ENCODE results near the gene EHMT1.

EHMT1 gene

DNA sequence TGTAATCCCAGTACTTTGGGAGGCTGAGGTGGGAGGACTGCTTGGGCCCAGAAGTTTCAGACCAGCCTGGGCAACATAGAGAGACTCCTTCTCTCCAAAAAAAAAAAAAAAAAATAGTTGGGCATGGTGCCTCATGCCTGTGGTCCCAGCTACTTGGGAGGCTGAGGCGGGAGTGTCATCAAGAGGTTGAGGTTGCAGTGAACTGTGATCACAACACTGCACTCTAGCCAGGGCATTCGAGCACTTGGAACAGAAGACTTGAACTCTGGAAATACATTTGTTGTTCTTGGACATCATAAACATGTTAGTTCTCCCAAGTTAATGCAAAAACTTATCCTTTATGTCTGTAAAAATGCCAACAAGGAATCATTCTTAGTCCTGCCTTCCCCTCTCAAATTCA lies 29.6 kb downstream of the EHMT1 start:
- H2AFZ ChIP-seq (ENCODE audit: low read depth, low read length): no peak overlapping the region
- H3K27me3 ChIP-seq (ENCODE audit: insufficient read depth, low read length): no peaks in the 10 kb centered on the region
- no peak overlapping the region for H3K4me3 ChIP-seq (ENCODE audit: low read length)
- peaks cover 1% of the 10 kb centered on the region for H3K9me3 ChIP-seq (ENCODE audit: low read length)
- no peaks in the 10 kb centered on the region for H3K4me1 ChIP-seq (ENCODE audit: insufficient read depth, low read length)
- peaks cover 26% of the 10 kb centered on the region for H3K36me3 ChIP-seq (ENCODE audit: insufficient read depth, low read length)

GRCh38 chr9:137649553-137649952 lies 30.7 kb downstream of the EHMT1 start:
- H2AFZ ChIP-seq (ENCODE audit: low read depth, low read length): no peak overlapping the region
- H3K4me1 ChIP-seq (ENCODE audit: insufficient read depth, low read length): no peaks in the 10 kb centered on the region
- no peaks in the 10 kb centered on the region for H3K27me3 ChIP-seq (ENCODE audit: insufficient read depth, low read length)
- no peak overlapping the region for H3K4me3 ChIP-seq (ENCODE audit: low read length)
- peaks cover 20% of the 10 kb centered on the region for H3K36me3 ChIP-seq (ENCODE audit: insufficient read depth, low read length)
- peaks cover 1% of the 10 kb centered on the region for H3K9me3 ChIP-seq (ENCODE audit: low read length)

DNA sequence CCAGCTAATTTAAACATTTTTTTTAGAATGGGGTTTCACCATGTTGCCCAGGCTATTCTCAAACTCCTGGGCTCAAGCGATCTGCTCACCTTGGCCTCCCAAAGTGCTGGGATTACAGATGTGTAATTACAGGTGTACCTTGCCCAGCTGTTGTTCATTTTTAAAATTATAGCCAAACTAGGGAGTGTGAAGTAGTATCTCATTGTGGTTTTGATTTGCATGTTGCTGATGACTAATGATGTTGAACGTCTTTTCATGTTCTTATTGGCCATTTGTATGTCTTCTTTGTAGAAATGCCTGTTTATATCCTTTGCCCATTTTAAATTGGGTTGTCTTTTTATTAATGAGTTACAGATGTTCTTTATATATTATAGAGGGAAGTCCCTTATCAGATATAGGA lies 31.5 kb downstream of the EHMT1 start:
- no peaks in the 10 kb centered on the region for H3K4me1 ChIP-seq (ENCODE audit: insufficient read depth, low read length)
- peaks cover 22% of the 10 kb centered on the region for H3K36me3 ChIP-seq (ENCODE audit: insufficient read depth, low read length)
- peaks cover 1% of the 10 kb centered on the region for H3K9me3 ChIP-seq (ENCODE audit: low read length)
- no peaks in the 10 kb centered on the region for H3K27me3 ChIP-seq (ENCODE audit: insufficient read depth, low read length)
- no peak overlapping the region for H2AFZ ChIP-seq (ENCODE audit: low read depth, low read length)
- H3K4me3 ChIP-seq (ENCODE audit: low read length): no peak overlapping the region

DNA sequence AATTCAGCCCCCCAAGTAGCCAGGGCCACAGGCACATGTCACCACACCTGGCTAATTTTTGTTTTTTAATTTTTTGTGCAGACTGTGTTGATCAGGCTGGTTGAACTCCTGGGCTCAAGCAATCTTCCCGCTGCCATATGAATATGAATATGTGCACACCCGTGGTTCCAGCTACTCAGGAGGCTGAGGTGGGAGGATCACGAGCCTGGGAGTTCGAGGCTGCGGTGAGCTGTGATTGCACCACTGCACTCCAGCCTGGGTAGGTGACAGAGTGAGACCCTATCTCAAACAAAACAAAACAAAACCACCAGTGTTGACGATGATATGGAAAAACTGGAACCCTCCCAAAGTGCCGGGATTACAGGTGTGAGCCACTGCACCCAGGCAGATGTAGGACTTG lies 32.0 kb downstream of the EHMT1 start:
- Histone ChIP-seq H3K4me1 (ENCODE audit: insufficient read depth, low read length) (no peaks in the 10 kb centered on the region), H3K36me3 (ENCODE audit: insufficient read depth, low read length) (peaks cover 22% of the 10 kb centered on the region), H3K4me3 (ENCODE audit: low read length) (no peak overlapping the region), H3K27me3 (ENCODE audit: insufficient read depth, low read length) (no peaks in the 10 kb centered on the region), H2AFZ (ENCODE audit: low read depth, low read length) (no peak overlapping the region), H3K9me3 (ENCODE audit: low read length) (peaks cover 1% of the 10 kb centered on the region)

GRCh38 chr9:137656416-137656815 lies 37.6 kb downstream of the EHMT1 start:
- Histone ChIP-seq H3K36me3 (ENCODE audit: insufficient read depth, low read length) (peaks cover 6% of the 10 kb centered on the region), H3K9me3 (ENCODE audit: low read length) (no peaks in the 10 kb centered on the region), H3K4me3 (ENCODE audit: low read length) (no peak overlapping the region), H3K27me3 (ENCODE audit: insufficient read depth, low read length) (no peaks in the 10 kb centered on the region), H3K4me1 (ENCODE audit: insufficient read depth, low read length) (no peaks in the 10 kb centered on the region), H2AFZ (ENCODE audit: low read depth, low read length) (no peak overlapping the region)

- no peak overlapping the region for H3K4me3 ChIP-seq (ENCODE audit: low read length)
- no peaks in the 10 kb centered on the region for H3K9me3 ChIP-seq (ENCODE audit: low read length)
- no peaks in the 10 kb centered on the region for H3K27me3 ChIP-seq (ENCODE audit: insufficient read depth, low read length)
- H3K4me1 ChIP-seq (ENCODE audit: insufficient read depth, low read length): no peaks in the 10 kb centered on the region
- peaks cover 2% of the 10 kb centered on the region for H3K36me3 ChIP-seq (ENCODE audit: insufficient read depth, low read length)
- no peak overlapping the region for H2AFZ ChIP-seq (ENCODE audit: low read depth, low read length)
Measured at GRCh38 chr9:137657606-137658005, 38.8 kb downstream of the EHMT1 start.

DNA sequence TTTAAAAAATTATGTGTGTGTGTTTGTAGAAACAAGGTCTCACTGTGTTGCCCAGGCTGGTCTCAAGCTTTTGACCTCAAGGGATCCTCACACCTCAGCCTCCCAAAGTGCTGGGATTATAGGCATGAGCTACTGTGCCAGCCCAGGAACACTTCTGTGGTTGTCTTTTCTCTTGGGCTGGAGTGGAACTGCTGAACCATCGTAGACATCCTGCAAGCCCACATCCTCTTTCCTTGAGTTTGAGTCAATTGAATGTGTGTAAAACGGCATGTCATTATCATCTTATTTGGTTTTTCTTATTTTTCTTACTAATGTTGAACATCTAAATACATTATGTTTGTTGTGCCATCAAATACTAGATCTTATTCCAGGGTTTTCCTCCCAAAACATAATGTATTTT lies 40.0 kb downstream of the EHMT1 start:
- no peak overlapping the region for H3K4me3 ChIP-seq (ENCODE audit: low read length)
- H3K9me3 ChIP-seq (ENCODE audit: low read length): no peaks in the 10 kb centered on the region
- H2AFZ ChIP-seq (ENCODE audit: low read depth, low read length): no peak overlapping the region
- peaks cover 2% of the 10 kb centered on the region for H3K36me3 ChIP-seq (ENCODE audit: insufficient read depth, low read length)
- H3K27me3 ChIP-seq (ENCODE audit: insufficient read depth, low read length): no peaks in the 10 kb centered on the region
- H3K4me1 ChIP-seq (ENCODE audit: insufficient read depth, low read length): no peaks in the 10 kb centered on the region

- Histone ChIP-seq H3K4me1 (ENCODE audit: insufficient read depth, low read length) (peaks cover 3% of the 10 kb centered on the region), H3K4me3 (ENCODE audit: low read length) (no peak overlapping the region), H2AFZ (ENCODE audit: low read depth, low read length) (no peak overlapping the region), H3K36me3 (ENCODE audit: insufficient read depth, low read length) (no peaks in the 10 kb centered on the region), H3K27me3 (ENCODE audit: insufficient read depth, low read length) (no peaks in the 10 kb centered on the region), H3K9me3 (ENCODE audit: low read length) (no peaks in the 10 kb centered on the region)
Measured at GRCh38 chr9:137660144-137660543, 41.3 kb downstream of the EHMT1 start.

DNA sequence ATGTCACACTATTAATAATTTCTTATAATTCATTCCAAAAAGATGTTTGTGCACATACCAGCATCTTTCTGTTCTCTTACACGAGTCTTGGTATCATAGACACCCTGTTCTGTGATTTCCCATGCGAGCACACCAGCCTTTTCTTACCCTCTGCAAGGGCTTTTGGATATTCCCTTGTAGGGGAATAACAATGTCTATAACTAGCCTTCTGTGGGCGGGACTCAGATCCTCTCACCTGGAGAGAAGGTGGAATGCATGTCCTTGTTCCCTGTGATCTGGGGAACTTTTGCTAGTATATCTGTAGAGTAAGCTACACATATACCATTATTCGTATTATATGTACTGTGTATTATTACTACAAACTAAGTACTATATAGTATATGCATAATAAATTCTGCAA lies 44.8 kb downstream of the EHMT1 start:
- Histone ChIP-seq H2AFZ (ENCODE audit: low read depth, low read length) (no peak overlapping the region), H3K4me1 (ENCODE audit: insufficient read depth, low read length) (peaks cover 28% of the 10 kb centered on the region), H3K27me3 (ENCODE audit: insufficient read depth, low read length) (no peaks in the 10 kb centered on the region), H3K9me3 (ENCODE audit: low read length) (no peaks in the 10 kb centered on the region), H3K36me3 (ENCODE audit: insufficient read depth, low read length) (peaks cover 3% of the 10 kb centered on the region), H3K4me3 (ENCODE audit: low read length) (no peak overlapping the region)

DNA sequence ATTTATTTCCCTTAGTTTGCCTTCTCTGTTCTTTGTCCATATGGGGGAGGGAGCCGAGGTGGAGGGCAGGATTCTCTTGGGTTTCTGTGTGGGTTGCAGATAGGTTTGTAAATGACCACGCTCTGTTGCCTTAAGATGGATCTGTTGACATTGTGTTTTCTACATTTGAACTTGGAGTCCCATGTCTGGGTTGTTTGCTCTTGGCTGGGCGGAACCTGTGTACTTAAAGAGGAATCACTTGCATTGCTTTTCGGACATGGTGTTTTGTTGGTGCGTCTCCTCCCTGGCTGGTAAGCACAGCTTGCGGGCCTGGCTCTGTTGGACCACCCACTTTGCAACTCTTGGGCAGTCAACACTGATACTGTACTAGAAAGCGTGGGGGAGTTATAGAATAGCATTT lies 45.9 kb downstream of the EHMT1 start:
- Histone ChIP-seq H2AFZ (ENCODE audit: low read depth, low read length) (no peak overlapping the region), H3K9me3 (ENCODE audit: low read length) (no peaks in the 10 kb centered on the region), H3K36me3 (ENCODE audit: insufficient read depth, low read length) (peaks cover 7% of the 10 kb centered on the region), H3K27me3 (ENCODE audit: insufficient read depth, low read length) (no peaks in the 10 kb centered on the region), H3K4me1 (ENCODE audit: insufficient read depth, low read length) (peaks cover 28% of the 10 kb centered on the region), H3K4me3 (ENCODE audit: low read length) (no peak overlapping the region)

GRCh38 chr9:137665226-137665625 lies 46.4 kb downstream of the EHMT1 start:
- no peaks in the 10 kb centered on the region for H3K9me3 ChIP-seq (ENCODE audit: low read length)
- no peaks in the 10 kb centered on the region for H3K27me3 ChIP-seq (ENCODE audit: insufficient read depth, low read length)
- H3K4me3 ChIP-seq (ENCODE audit: low read length): no peak overlapping the region
- no peak overlapping the region for H2AFZ ChIP-seq (ENCODE audit: low read depth, low read length)
- peaks cover 32% of the 10 kb centered on the region for H3K4me1 ChIP-seq (ENCODE audit: insufficient read depth, low read length)
- H3K36me3 ChIP-seq (ENCODE audit: insufficient read depth, low read length): peaks cover 7% of the 10 kb centered on the region

DNA sequence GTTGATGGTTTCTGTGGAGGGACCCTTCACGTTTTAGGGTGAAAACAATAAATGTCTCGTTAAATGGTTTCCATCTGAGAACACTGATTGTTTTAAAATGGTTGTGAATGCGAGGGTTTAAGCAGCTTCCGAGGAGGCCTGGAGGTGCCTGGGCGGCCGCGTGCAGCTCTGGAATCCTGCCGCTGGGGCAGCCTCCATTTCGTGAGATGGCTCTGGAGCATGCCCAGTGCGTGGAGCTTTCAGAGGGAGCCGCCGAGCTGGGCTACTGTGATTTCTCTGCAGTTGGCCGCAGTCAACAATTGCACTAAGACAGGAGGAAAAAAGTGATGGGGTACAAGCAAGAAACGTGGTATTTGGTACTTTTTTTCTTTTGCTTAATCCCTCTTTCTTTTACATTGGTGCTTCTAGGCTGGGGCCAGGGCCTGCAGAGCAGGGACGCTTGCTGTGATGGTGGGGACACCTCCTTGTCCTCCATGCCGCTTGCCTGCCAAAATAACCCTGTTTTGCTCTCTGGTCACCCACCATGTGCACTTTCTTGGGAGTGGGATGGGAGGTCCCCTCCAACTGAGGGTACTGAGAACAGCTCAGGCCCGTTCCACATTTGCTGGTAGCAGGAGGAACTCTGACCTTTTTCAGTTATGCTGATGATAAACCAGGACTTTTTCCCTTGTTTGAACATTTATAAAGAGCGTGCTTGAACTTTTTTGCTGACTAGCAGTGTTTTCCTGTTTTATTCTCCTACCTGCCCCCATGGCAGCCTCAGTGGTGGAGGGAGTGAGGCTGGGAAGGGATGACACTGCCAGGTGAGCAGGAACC lies 47.1 kb downstream of the EHMT1 start:
- H3K4me1 ChIP-seq (ENCODE audit: insufficient read depth, low read length): peaks cover 39% of the 10 kb centered on the region
- H2AFZ ChIP-seq (ENCODE audit: low read depth, low read length): no peak overlapping the region
- no peaks in the 10 kb centered on the region for H3K27me3 ChIP-seq (ENCODE audit: insufficient read depth, low read length)
- no peaks in the 10 kb centered on the region for H3K9me3 ChIP-seq (ENCODE audit: low read length)
- H3K4me3 ChIP-seq (ENCODE audit: low read length): no peak overlapping the region
- H3K36me3 ChIP-seq (ENCODE audit: insufficient read depth, low read length): peaks cover 7% of the 10 kb centered on the region

- H3K27me3 ChIP-seq (ENCODE audit: insufficient read depth, low read length): no peaks in the 10 kb centered on the region
- peaks cover 44% of the 10 kb centered on the region for H3K4me1 ChIP-seq (ENCODE audit: insufficient read depth, low read length)
- H3K9me3 ChIP-seq (ENCODE audit: low read length): no peaks in the 10 kb centered on the region
- no peak overlapping the region for H2AFZ ChIP-seq (ENCODE audit: low read depth, low read length)
- no peak overlapping the region for H3K4me3 ChIP-seq (ENCODE audit: low read length)
- H3K36me3 ChIP-seq (ENCODE audit: insufficient read depth, low read length): peaks cover 7% of the 10 kb centered on the region
Measured at GRCh38 chr9:137666513-137666822, 47.7 kb downstream of the EHMT1 start.
